ENCODE results near the gene DDR1.

DNA sequence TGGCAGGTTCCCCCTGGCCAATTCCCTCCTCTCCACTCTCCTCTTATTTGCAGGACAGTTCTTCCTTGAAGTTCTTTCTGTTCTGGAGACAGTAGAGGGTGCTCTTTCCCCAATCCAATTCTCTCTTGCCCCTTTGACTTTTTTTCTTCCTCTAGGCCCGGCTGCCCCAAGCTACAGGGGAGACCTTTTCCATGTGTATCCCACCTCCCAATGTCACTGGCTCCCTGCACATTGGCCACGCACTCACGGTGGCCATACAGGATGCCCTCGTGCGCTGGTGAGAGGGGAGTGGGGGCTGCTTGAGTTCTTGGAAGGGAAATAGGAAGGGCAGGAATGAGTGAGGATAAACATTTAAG, 31.2 kb downstream of the DDR1 start:
- TF ChIP-seq, protein P1, sequence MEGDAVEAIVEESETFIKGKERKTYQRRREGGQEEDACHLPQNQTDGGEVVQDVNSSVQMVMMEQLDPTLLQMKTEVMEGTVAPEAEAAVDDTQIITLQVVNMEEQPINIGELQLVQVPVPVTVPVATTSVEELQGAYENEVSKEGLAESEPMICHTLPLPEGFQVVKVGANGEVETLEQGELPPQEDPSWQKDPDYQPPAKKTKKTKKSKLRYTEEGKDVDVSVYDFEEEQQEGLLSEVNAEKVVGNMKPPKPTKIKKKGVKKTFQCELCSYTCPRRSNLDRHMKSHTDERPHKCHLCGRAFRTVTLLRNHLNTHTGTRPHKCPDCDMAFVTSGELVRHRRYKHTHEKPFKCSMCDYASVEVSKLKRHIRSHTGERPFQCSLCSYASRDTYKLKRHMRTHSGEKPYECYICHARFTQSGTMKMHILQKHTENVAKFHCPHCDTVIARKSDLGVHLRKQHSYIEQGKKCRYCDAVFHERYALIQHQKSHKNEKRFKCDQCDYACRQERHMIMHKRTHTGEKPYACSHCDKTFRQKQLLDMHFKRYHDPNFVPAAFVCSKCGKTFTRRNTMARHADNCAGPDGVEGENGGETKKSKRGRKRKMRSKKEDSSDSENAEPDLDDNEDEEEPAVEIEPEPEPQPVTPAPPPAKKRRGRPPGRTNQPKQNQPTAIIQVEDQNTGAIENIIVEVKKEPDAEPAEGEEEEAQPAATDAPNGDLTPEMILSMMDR (IDR thresholded peaks at IDR 0.05), result peak; percentile 49 to 78 (median 55)
- TF ChIP-seq POLR2A (IDR thresholded peaks at IDR 0.05), result no peak

Measured in tibial nerve (tissue), 3 donors.